HepG2 (cell line): ENCODE results near the gene TPPP2. TPM values are rescaled to one million over a fixed set of nuclear protein-coding genes. Genes with fewer than 3 reads are reported as not detected.

Experiments used
- CHD4 ChIP-seq: fragments of 200-600 bp; sonication (generic); IDR thresholded peaks from 2 replicates; pipeline ENCODE4 v1.7.0; 2017; ENCODE audit warnings: mild to moderate bottlenecking, low read length, borderline replicate concordance
- GFI1 ChIP-seq: sonication (generic); formaldehyde crosslinking; IDR thresholded peaks from 2 replicates; pipeline ENCODE4 v1.5.0; 2020; ENCODE audit warnings: missing genetic modification reagents, mild to moderate bottlenecking, borderline replicate concordance
- KAT2B ChIP-seq: fragments of 150-350 bp; IDR thresholded peaks from 2 replicates; pipeline ENCODE4 v1.6.1; 2014; ENCODE audit warnings: low read depth, low read length, borderline replicate concordance
- MAZ ChIP-seq, 2 experiments: sonication (generic) in 1 of 2; formaldehyde crosslinking in 1 of 2; IDR thresholded peaks; 2 replicates each; pipeline versions ENCODE4 v1.5.0 to v1.6.1; 2012 to 2020; ENCODE audit warnings: low read depth in 2 of 2, mild to moderate bottlenecking in 2 of 2, borderline replicate concordance in 1 of 2, improper control_type of control experiment in 1 of 2, low read length in 1 of 2, missing genetic modification reagents in 1 of 2, moderate library complexity in 1 of 2
- MEIS1 ChIP-seq: sonication (generic); formaldehyde crosslinking; IDR thresholded peaks from 2 replicates; pipeline ENCODE4 v1.9.0; 2021; ENCODE audit warnings: mild to moderate bottlenecking, missing genetic modification reagents, moderate library complexity, borderline replicate concordance
- MTF2 ChIP-seq: sonication (generic); formaldehyde crosslinking; IDR thresholded peaks from 2 replicates; pipeline ENCODE4 v1.5.0; 2020; ENCODE audit warnings: missing genetic modification reagents, borderline replicate concordance
- NAIF1 ChIP-seq: sonication (generic); formaldehyde crosslinking; IDR thresholded peaks from 2 replicates; pipeline ENCODE4 v1.5.0; 2020; ENCODE audit warnings: mild to moderate bottlenecking, missing genetic modification reagents, borderline replicate concordance
- NBN ChIP-seq: fragments of 450-650 bp; conservative IDR thresholded peaks from 2 replicates; pipeline ENCODE4 v1.6.1; 2017
- NFE2 ChIP-seq: sonication (generic); formaldehyde crosslinking; IDR thresholded peaks from 2 replicates; pipeline ENCODE4 v1.4.0; 2020; ENCODE audit warnings: missing genetic modification reagents
- RARA ChIP-seq: IDR thresholded peaks from 2 replicates; pipeline ENCODE4 v1.6.1; 2016; ENCODE audit warnings: missing genetic modification reagents, missing compliant biosample characterization
- RBFOX2 ChIP-seq: fragments of 200-400 bp; formaldehyde crosslinking; IDR thresholded peaks from 2 replicates; pipeline ENCODE4 v1.6.1; 2017; ENCODE audit warnings: low read depth, mild to moderate bottlenecking, low read length
- SRF ChIP-seq: IDR thresholded peaks from 2 replicates; pipeline ENCODE4 v1.6.1; 2011; ENCODE audit warnings: mild to moderate bottlenecking, low read depth, low read length, moderate library complexity
- TEF ChIP-seq: sonication (generic); formaldehyde crosslinking; IDR thresholded peaks from 2 replicates; pipeline ENCODE4 v1.5.0; 2020; ENCODE audit warnings: missing genetic modification reagents
- THAP9 ChIP-seq: sonication (generic); formaldehyde crosslinking; IDR thresholded peaks from 2 replicates; pipeline ENCODE4; 2020; ENCODE audit warnings: missing genetic modification reagents, mild to moderate bottlenecking, borderline replicate concordance
- TRIM22 ChIP-seq: fragments of 450-650 bp; IDR thresholded peaks from 2 replicates; pipeline ENCODE4 v1.6.1; 2017
- ZBTB21 ChIP-seq: sonication (generic); formaldehyde crosslinking; IDR thresholded peaks from 2 replicates; pipeline ENCODE4 v1.4.0; 2020; ENCODE audit warnings: missing genetic modification reagents
- ZNF335 ChIP-seq: sonication (generic); formaldehyde crosslinking; IDR thresholded peaks from 2 replicates; pipeline ENCODE4 v1.4.0; 2020; ENCODE audit warnings: missing genetic modification reagents
- ZNF343 ChIP-seq: sonication (generic); formaldehyde crosslinking; IDR thresholded peaks from 2 replicates; pipeline ENCODE4 v1.4.0; 2020; ENCODE audit warnings: mild to moderate bottlenecking, missing genetic modification reagents
- ZNF570 ChIP-seq: sonication (generic); formaldehyde crosslinking; IDR thresholded peaks from 2 replicates; pipeline ENCODE4 v1.4.0; 2020; ENCODE audit warnings: mild to moderate bottlenecking, missing genetic modification reagents, borderline replicate concordance
- ZNF687 ChIP-seq: sonication (generic); formaldehyde crosslinking; IDR thresholded peaks from 2 replicates; pipeline ENCODE4 v1.5.1; 2020; ENCODE audit warnings: mild to moderate bottlenecking, missing genetic modification reagents, moderate library complexity
- polyA plus RNA-seq, 8 experiments: library from polyadenylated mRNA; depleted of rRNA in 3 of 8; stranded (reverse) in 7 of 8; unstranded in 1 of 8; fragments of >200 nt; fragmentation: Illumina TruSeq in 4 of 8; extraction: Trizol in 4 of 8; gene quantifications; 2 replicates each; pipeline versions ENCODE4 v1.2.1 to v1.2.3, GENCODE V29; 2011 to 2016; ENCODE audit warnings: low read depth in 4 of 8, missing spikeins in 1 of 8, mixed read lengths in 1 of 8; ENCODE audit not compliant: insufficient read depth in 1 of 8
- total RNA-seq, 5 experiments: library from RNA; depleted of rRNA; stranded (reverse); fragments of >200 nt; fragmentation: Illumina TruSeq; extraction: Trizol; gene quantifications; 2 replicates each; pipeline ENCODE4 v1.2.3, GENCODE V29; 2016; ENCODE audit warnings: low read depth in 1 of 5

The TPPP2 gene
- total and polyA plus RNA-seq, 2 of the 13 experiments (the other 11 are each of a cell fraction or from before 2014, with no cell fraction given) = 0.58 to 4.2 TPM

GRCh38 chr14:20989787-20990600, 40.0 kb upstream of the TPPP2 start, which contains the start of gene METTL17 (continued):
- peak; percentile 39; the same call in 1 of the 2 replicates for TF ChIP-seq ZBTB21 (CRISPR knock-in tag)
- no peak for TF ChIP-seq KAT2B
- TF ChIP-seq ZNF343 (CRISPR knock-in tag) = 0 out of 2 replicates have a peak, but pooled peaks have one; percentile 42
- TF ChIP-seq MTF2 = 0 out of 2 replicates have a peak, but pooled peaks have one; percentile 31
- peak; percentile 86; the same call in 1 of the 2 replicates for TF ChIP-seq THAP9
- peak; percentile 92 for TF ChIP-seq ZNF687
- peak; percentile 69; the same call in 1 of the 2 replicates for TF ChIP-seq GFI1 (CRISPR knock-in tag)
- TF ChIP-seq TRIM22 = no peak
- TF ChIP-seq NFE2 (CRISPR knock-in tag) = no peak
- TF ChIP-seq NBN = no peak
- no peak for TF ChIP-seq ZNF570 (CRISPR knock-in tag)
- no peak for TF ChIP-seq CHD4
- TF ChIP-seq MAZ (IDR thresholded peaks at IDR 0.05; ENCODE audit: borderline replicate concordance, low read depth, low read length) = peak; percentile 35; the same call in 1 of the 2 replicates
- peak; percentile 80 for TF ChIP-seq MAZ (CRISPR knock-in tag; IDR thresholded peaks at IDR 0.05; ENCODE audit: low read depth)
- TF ChIP-seq NAIF1 (CRISPR knock-in tag) = peak; percentile 61; the same call in 1 of the 2 replicates
- no peak for TF ChIP-seq MEIS1
- no peak for TF ChIP-seq RARA (CRISPR knock-in tag)
- TF ChIP-seq TEF (CRISPR knock-in tag) = no peak
- no peak for TF ChIP-seq SRF
- peak; percentile 75 for TF ChIP-seq ZNF335 (CRISPR knock-in tag)
- peak; percentile 70; the same call in 1 of the 2 replicates for TF ChIP-seq RBFOX2
